ENCODE results near the gene GHRH. TPM values are rescaled to one million over a fixed set of nuclear protein-coding genes. Genes with fewer than 3 reads are reported as not detected.

Gene GHRH
- total RNA-seq, 6 experiments from 2014 or later = not detected

- 51% methylated on average over 3 of the region's 4 CpGs for WGBS (ENCODE audit: insufficient coverage, low coverage, low lambda C conversion rate, missing lambda C conversion rate)
- intact Hi-C loops (cut with DNase I) = no loop called here
- Histone ChIP-seq H3K36me3 (no peaks in the 10 kb centered on the region), H3K9me3 (no peaks in the 10 kb centered on the region), H3K4me3 (no peak overlapping the region), H3K27me3 (no peaks in the 10 kb centered on the region), H3K27ac (no peak overlapping the region), H3K4me1 (peaks cover 0 to 37% (median 8%) of the 10 kb centered on the region in 4 donors)
- ATAC-seq (peak in 1 of 4 donors; percentile 73), DNase-seq (peak in 2 of 3 donors; percentile 68 to 82)
- TF ChIP-seq POLR2A (IDR thresholded peaks at IDR 0.05) = no peak
These were observed 26.5 kb upstream of the GHRH start for GRCh38 chr20:37288091-37288490.

DNA sequence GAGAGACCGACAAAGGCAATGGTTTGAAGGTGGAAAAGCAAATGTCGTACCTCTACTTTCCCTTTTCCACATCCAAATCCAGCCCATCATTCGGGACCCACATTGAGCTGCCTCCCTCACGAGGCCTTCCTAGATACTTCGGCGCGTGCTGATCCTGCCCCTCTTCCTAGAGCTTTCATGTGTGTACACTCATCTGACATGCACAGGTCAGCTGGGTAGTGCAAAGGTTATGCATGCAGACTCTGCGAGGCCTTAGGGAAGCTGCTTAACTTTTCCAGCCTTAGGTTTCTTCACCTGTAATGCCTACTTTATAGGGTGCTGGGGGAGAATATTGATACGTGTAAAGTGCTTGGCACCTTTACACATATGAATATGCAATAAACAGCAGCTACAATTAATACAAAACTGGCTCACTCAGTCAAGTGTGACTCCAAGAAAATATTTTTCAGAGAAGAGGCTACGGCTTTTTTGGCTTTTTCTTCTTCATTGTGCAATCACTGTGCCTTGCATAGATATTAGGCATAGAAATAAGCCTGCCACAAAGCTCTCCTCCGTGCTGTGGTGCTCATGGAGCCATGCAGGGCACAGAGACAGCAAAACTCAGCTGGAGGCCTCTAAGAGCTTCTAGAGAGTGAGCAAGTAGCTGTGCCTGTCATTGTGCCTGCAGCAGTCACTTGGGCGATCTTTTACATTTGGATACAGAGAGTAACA is 24.2 kb upstream of the GHRH start:
- DNase-seq = peak in 1 of 3 donors; percentile 56
- TF ChIP-seq, protein P1, sequence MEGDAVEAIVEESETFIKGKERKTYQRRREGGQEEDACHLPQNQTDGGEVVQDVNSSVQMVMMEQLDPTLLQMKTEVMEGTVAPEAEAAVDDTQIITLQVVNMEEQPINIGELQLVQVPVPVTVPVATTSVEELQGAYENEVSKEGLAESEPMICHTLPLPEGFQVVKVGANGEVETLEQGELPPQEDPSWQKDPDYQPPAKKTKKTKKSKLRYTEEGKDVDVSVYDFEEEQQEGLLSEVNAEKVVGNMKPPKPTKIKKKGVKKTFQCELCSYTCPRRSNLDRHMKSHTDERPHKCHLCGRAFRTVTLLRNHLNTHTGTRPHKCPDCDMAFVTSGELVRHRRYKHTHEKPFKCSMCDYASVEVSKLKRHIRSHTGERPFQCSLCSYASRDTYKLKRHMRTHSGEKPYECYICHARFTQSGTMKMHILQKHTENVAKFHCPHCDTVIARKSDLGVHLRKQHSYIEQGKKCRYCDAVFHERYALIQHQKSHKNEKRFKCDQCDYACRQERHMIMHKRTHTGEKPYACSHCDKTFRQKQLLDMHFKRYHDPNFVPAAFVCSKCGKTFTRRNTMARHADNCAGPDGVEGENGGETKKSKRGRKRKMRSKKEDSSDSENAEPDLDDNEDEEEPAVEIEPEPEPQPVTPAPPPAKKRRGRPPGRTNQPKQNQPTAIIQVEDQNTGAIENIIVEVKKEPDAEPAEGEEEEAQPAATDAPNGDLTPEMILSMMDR (IDR thresholded peaks at IDR 0.05) = no peak
- TF ChIP-seq POLR2A (IDR thresholded peaks at IDR 0.05) = no peak
- no peaks in the 10 kb centered on the region for H3K27me3 ChIP-seq
- H3K4me3 ChIP-seq = no peak overlapping the region
- H3K4me1 ChIP-seq = peaks cover 0 to 35% (median 6%) of the 10 kb centered on the region in 4 donors
- intact Hi-C loops (cut with DNase I) = no loop called here
- no peaks in the 10 kb centered on the region for H3K36me3 ChIP-seq
- ATAC-seq = peak; percentile 35 to 65 (median 49)
- 33% methylated on average over 10 of the region's 12 CpGs for WGBS (ENCODE audit: insufficient coverage, low coverage, low lambda C conversion rate, missing lambda C conversion rate)
- H3K9me3 ChIP-seq = no peaks in the 10 kb centered on the region
- H3K27ac ChIP-seq = no peak overlapping the region

GRCh38 chr20:37284691-37285161 is 23.1 kb upstream of the GHRH start:
- TF ChIP-seq POLR2A (IDR thresholded peaks at IDR 0.05) = no peak
- TF ChIP-seq, protein P1 (IDR thresholded peaks at IDR 0.05) = no peak
- ATAC-seq (no peak), DNase-seq (no peak)
- Histone ChIP-seq H3K27ac (no peak overlapping the region), H3K27me3 (no peaks in the 10 kb centered on the region), H3K4me1 (peaks cover 0 to 27% (median 3%) of the 10 kb centered on the region in 4 donors), H3K4me3 (no peak overlapping the region), H3K36me3 (no peaks in the 10 kb centered on the region), H3K9me3 (no peaks in the 10 kb centered on the region)
- intact Hi-C loops (cut with DNase I) = no loop called here
- 82% methylated on average over 6 of the region's 6 CpGs for WGBS (ENCODE audit: insufficient coverage, low coverage, low lambda C conversion rate, missing lambda C conversion rate)

GRCh38 chr20:37283530-37284195 is 22.0 kb upstream of the GHRH start:
- intact Hi-C loops (cut with DNase I) = no loop called here
- ATAC-seq (peak in 3 of 4 donors; percentile 16 to 23 (median 16)), DNase-seq (no peak)
- peaks cover 0 to 22% (median 3%) of the 10 kb centered on the region in 4 donors for H3K4me1 ChIP-seq
- H3K36me3 ChIP-seq = no peaks in the 10 kb centered on the region
- TF ChIP-seq, protein P1 (IDR thresholded peaks at IDR 0.05) = no peak
- no peak overlapping the region for H3K27ac ChIP-seq
- no peak overlapping the region for H3K4me3 ChIP-seq
- WGBS (ENCODE audit: insufficient coverage, low coverage, low lambda C conversion rate, missing lambda C conversion rate) = 53% methylated on average over 2 of the region's 9 CpGs
- H3K9me3 ChIP-seq = no peaks in the 10 kb centered on the region
- no peaks in the 10 kb centered on the region for H3K27me3 ChIP-seq

- no peak overlapping the region for H3K4me3 ChIP-seq
- no peaks in the 10 kb centered on the region for H3K36me3 ChIP-seq
- TF ChIP-seq POLR2A (IDR thresholded peaks at IDR 0.05) = no peak
- TF ChIP-seq, protein P1 (IDR thresholded peaks at IDR 0.05) = no peak
- ATAC-seq (no peak), DNase-seq (no peak)
- H3K27me3 ChIP-seq = no peaks in the 10 kb centered on the region
- no peak overlapping the region for H3K27ac ChIP-seq
- no peaks in the 10 kb centered on the region for H3K9me3 ChIP-seq
- WGBS (ENCODE audit: insufficient coverage, low coverage, low lambda C conversion rate, missing lambda C conversion rate) = 91% methylated on average over 5 of the region's 6 CpGs
- intact Hi-C loops (cut with DNase I) = no loop called here
- H3K4me1 ChIP-seq = peaks cover 0 to 18% (median 3%) of the 10 kb centered on the region in 4 donors
These were observed 20.9 kb upstream of the GHRH start for GRCh38 chr20:37282556-37282955.

Measured in right lobe of liver (tissue), 6 donors.